Heart right ventricle (tissue), 16 donors: ENCODE measurements around the gene KANSL1. TPM values are rescaled to one million over a fixed set of nuclear protein-coding genes. Genes with fewer than 3 reads are reported as not detected.

Experiments used
- ATAC-seq, 8 donors: fragments of 200-7000 bp; cut with Tn5 transposase; one replicate each; pipeline ENCODE4 v1.9.1; 2020; ENCODE audit warnings: mild to moderate bottlenecking in 8 of 8, moderate library complexity in 8 of 8, moderate number of reproducible peaks in 1 of 8
- DNase-seq, 2 donors: peaks; one replicate each; pipeline ENCODE4 v3.0.0-alpha.2; 2020
- H3K27ac ChIP-seq, 10 donors: fragments of 200-600 bp; sonication (generic) in 2 of 10; one replicate each; pipeline versions ENCODE4 v1.5.0 to v1.8.0; 2020 to 2022; ENCODE audit warnings: mild to moderate bottlenecking in 3 of 10
- H3K27me3 ChIP-seq, 7 donors: fragments of 200-600 bp; one replicate each; pipeline ENCODE4 v1.8.0; 2021 to 2022; ENCODE audit warnings: mild to moderate bottlenecking in 2 of 7
- H3K36me3 ChIP-seq, 9 donors: fragments of 200-600 bp; sonication (generic) in 1 of 9; one replicate each; pipeline versions ENCODE4 v1.5.0 to v1.8.0; 2020 to 2022; ENCODE audit warnings: mild to moderate bottlenecking in 2 of 9
- H3K4me1 ChIP-seq, 9 donors: fragments of 200-600 bp; sonication (generic) in 1 of 9; one replicate each; pipeline versions ENCODE4 v1.5.0 to v1.8.0; 2020 to 2022; ENCODE audit warnings: mild to moderate bottlenecking in 4 of 9
- H3K4me3 ChIP-seq, 10 donors: fragments of 200-600 bp; sonication (generic) in 2 of 10; one replicate each; pipeline versions ENCODE4 v1.5.0 to v1.8.0; 2020 to 2022; ENCODE audit warnings: mild to moderate bottlenecking in 7 of 10, moderate library complexity in 2 of 10
- H3K9me3 ChIP-seq, 11 donors: fragments of 200-600 bp in 10 of 11; sonication (generic) in 2 of 11; one replicate each; pipeline versions ENCODE4 v1.5.0 to v1.8.0; 2013 to 2022; ENCODE audit warnings: mild to moderate bottlenecking in 2 of 11, control low read depth in 1 of 11, moderate library complexity in 1 of 11
- WGBS, 2 donors: extraction: QIAGEN DNeasy Blood & Tissue Kit; methylation state at CpG; one replicate each; pipeline ENCODE4 v1.1.7; 2013; ENCODE audit warnings: inconsistent platforms in 1 of 2; 5-methylcytosine and 5-hydroxymethylcytosine counted together
- intact Hi-C, 10 donors: fragments of 100-400 bp; cut with DNase I; formaldehyde crosslinking; loops; one replicate each; pipeline versions ENCODE4 v1.11.1 to v1.14.2; 2022
- polyA plus RNA-seq, 2 donors: library from polyadenylated mRNA; stranded (reverse); fragments of 200-250 nt; gene quantifications; one replicate each; pipeline ENCODE4 v1.2.3, GENCODE V29; 2013
- total RNA-seq, 10 donors: library from RNA; stranded (reverse); fragmentation: NEBNext Ultra II Directional in 3 of 10; extraction: Animal tissue kit (Norgen Biotek cat#: 25700) in 3 of 10; gene quantifications; one replicate each; pipeline versions ENCODE4 v1.2.1 to v1.2.4, GENCODE V29; 2021 to 2023
- TF ChIP-seq, protein P1 (sequence below), 9 donors: fragments of 200-600 bp; sonication (generic) in 2 of 9; IDR thresholded peaks; one replicate each; pipeline versions ENCODE4 v1.5.0 to v1.8.0; 2021 to 2022; ENCODE audit warnings: antibody characterized with exemption in 9 of 9, mild to moderate bottlenecking in 5 of 9, moderate library complexity in 1 of 9
- donor health status: Arrhythmogenic right ventricular cardiomyopathy.
- donor health status: ischemic (EF 13 %, LVEDD 7.1; RV severe dilation, severe dysfunction).
- donor health status: healthy with polysubstance abuse.
- donor health status: DM: no; HTN: yes; CAD: no.
- donor health status: DM: no; HTN: no; CAD: no.
- donor health status: ischemic (EF 25% LVEDD 6.9; RV normal size, moderate dysfunction).
- donor health status: ischemic (EF 25% LVEDD 5.7; RV mildly dilated, moderate dysfunction).
- donor health status: healthy.
- donor health status: DM: yes; HTN: yes; CAD: no.
- donor health status: Ischemic cardiomyopathy.
- donor health status: ischemic (EF 35%, LVEDD 5.7; RV mildly dilated, moderate dysfunction).
- donor health status: nonischemic (EF 11% LVEDD 7.7; RV severe dilation, severe dysfunction).
- donor health status: DM: yes; HTN: yes; CAD: no.
- donor health status: PGD.
- donor health status: ischemic (EF 29% LVEDD 5.4; RV normal size, mild dysfunction).
- donor health status: nonischemic (EF 23%, LVEDD 6.1; RV moderate dilation, normal function).

The KANSL1 gene
- total and polyA plus RNA-seq, 12 donors: 8.2 to 52.5 (median 41.1) TPM

DNA sequence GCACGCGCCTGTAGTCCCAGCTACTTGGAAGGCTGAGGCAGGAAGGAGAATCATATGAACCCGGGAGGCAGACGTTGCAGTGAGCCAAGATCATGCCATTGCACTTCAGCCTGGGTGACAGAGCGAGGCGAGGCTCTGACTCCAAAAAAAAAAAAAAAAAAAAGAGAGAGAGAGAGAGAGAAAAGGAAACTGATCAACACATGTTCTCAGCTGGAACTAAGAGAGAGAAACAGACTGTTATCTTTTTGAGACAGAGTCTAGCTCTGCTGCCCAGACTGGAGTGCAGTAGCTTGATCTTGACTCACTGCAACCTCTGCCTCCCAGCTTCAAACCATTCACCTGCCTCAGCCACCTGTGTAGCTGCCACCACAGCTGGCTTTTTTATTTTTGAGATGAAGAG lies 133.7 kb downstream of the KANSL1 start:
- ATAC-seq (peak in 6 of 8 donors; percentile 14 to 53 (median 40)), DNase-seq (no peak)
- H3K27me3 ChIP-seq: no peaks in the 10 kb centered on the region
- WGBS, 2 donors: 50 to 66% methylated on average over 6 of the region's 6 CpGs
- peaks cover 0 to 32% (median 12%) of the 10 kb centered on the region in 9 donors for H3K4me1 ChIP-seq
- intact Hi-C loops: no loop called here
- H3K4me3 ChIP-seq: no peak overlapping the region
- no peaks in the 10 kb centered on the region for H3K9me3 ChIP-seq
- no peak overlapping the region for H3K27ac ChIP-seq
- TF ChIP-seq, protein P1, sequence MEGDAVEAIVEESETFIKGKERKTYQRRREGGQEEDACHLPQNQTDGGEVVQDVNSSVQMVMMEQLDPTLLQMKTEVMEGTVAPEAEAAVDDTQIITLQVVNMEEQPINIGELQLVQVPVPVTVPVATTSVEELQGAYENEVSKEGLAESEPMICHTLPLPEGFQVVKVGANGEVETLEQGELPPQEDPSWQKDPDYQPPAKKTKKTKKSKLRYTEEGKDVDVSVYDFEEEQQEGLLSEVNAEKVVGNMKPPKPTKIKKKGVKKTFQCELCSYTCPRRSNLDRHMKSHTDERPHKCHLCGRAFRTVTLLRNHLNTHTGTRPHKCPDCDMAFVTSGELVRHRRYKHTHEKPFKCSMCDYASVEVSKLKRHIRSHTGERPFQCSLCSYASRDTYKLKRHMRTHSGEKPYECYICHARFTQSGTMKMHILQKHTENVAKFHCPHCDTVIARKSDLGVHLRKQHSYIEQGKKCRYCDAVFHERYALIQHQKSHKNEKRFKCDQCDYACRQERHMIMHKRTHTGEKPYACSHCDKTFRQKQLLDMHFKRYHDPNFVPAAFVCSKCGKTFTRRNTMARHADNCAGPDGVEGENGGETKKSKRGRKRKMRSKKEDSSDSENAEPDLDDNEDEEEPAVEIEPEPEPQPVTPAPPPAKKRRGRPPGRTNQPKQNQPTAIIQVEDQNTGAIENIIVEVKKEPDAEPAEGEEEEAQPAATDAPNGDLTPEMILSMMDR (IDR thresholded peaks at IDR 0.05): no peak
- H3K36me3 ChIP-seq: peaks cover 0 to 75% (median 0%) of the 10 kb centered on the region in 9 donors

DNA sequence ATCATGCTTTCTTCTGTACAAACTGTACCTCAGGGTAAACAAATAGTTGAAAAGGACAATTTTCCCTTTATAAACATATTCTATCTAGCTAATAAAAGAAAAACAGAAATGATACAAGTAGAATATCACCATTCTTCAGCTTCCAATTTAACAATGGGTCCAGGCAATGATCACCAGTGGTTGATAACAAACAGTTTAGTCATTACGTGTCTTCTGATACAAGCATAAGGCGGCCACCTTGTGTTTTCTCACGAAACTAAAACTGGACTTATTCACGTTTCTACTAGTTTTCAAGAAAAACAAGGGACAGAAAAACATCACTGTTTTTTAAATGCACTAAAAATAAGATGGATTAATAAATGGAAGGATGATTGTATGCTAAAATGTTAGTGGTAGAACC lies 135.9 kb downstream of the KANSL1 start:
- Histone ChIP-seq H3K36me3 (peaks cover 0 to 73% (median 0%) of the 10 kb centered on the region in 9 donors), H3K9me3 (no peaks in the 10 kb centered on the region), H3K4me1 (peaks cover 0 to 28% (median 7%) of the 10 kb centered on the region in 9 donors), H3K27ac (no peak overlapping the region), H3K27me3 (no peaks in the 10 kb centered on the region), H3K4me3 (no peak overlapping the region)
- intact Hi-C loops: no loop called here
- TF ChIP-seq, protein P1 (IDR thresholded peaks at IDR 0.05): no peak
- ATAC-seq (no peak), DNase-seq (no peak)
- WGBS, 2 donors: 93 to 94% methylated on average over 4 of the region's 4 CpGs

DNA sequence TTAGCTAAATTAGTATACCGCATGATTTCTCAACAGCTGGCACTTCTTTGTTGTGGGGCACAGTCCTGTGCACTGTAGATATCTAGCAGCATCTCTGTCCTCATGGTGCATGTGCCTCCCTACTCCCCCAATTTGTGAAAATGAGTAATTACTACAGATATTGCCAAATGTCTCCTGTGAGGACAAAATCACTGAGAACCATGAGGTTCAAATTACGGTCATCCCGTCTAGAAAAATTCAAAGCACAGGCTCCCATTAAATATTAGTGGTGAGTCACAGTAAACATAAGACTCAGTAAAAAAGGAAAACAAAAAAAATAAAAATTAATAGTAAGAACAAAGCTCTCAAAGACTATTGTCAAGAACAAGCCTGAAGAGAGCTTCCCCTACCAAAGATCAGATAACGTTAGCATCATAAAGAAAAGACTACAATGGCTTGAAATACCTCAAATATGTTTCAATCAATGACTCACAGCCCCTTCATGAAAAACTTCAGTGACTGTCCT lies 136.4 kb downstream of the KANSL1 start:
- intact Hi-C loops: no loop called here

DNA sequence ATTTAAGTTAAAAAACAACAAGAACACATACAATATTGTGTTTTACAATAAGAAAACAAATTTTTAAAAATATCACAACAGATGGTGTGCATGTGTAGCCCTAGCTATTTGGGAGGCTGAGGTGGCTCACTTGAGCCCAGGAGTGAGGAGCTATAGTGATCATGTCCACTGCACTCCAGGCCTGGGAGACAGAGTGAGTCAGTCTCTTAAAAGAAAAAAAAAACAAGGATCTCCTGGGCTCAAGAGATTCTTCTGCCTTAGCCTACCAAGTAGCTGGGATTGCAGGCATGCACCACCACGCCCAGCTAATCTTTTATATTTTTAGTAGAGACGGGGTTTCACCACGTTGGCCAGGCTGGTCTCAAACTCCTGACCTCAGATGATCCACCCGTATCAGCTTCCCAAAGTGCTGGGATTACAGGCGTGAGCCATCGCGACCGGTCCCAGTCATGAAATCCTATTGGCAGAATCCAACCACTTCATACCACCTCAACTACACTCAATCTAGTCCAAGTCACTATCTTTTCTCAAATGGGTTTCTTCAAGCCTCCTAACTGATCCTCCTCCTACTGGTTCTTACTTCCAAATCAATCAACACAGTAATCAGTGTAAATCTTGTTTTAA lies 139.2 kb downstream of the KANSL1 start:
- WGBS, 2 donors: 69 to 82% methylated on average over 8 of the region's 8 CpGs
- intact Hi-C loops: no loop called here
- H3K27me3 ChIP-seq: no peaks in the 10 kb centered on the region
- TF ChIP-seq, protein P1 (IDR thresholded peaks at IDR 0.05): no peak
- no peaks in the 10 kb centered on the region for H3K9me3 ChIP-seq
- DNase-seq (no peak), ATAC-seq (no peak)
- H3K27ac ChIP-seq: no peak overlapping the region
- peaks cover 0 to 20% (median 6%) of the 10 kb centered on the region in 9 donors for H3K4me1 ChIP-seq
- peaks cover 0 to 72% (median 21%) of the 10 kb centered on the region in 9 donors for H3K36me3 ChIP-seq
- no peak overlapping the region for H3K4me3 ChIP-seq

More for the DNA sequence above, 136.4 kb downstream of the KANSL1 start:
- no peaks in the 10 kb centered on the region for H3K27me3 ChIP-seq
- H3K9me3 ChIP-seq: no peaks in the 10 kb centered on the region
- DNase-seq (no peak), ATAC-seq (peak in 2 of 8 donors; percentile 24 to 61)
- H3K36me3 ChIP-seq: peaks cover 0 to 74% (median 0%) of the 10 kb centered on the region in 9 donors
- H3K4me3 ChIP-seq: no peak overlapping the region
- TF ChIP-seq, protein P1 (IDR thresholded peaks at IDR 0.05): no peak
- 73 to 88% methylated on average over 4 of the region's 4 CpGs for WGBS, 2 donors
- H3K27ac ChIP-seq: no peak overlapping the region
- H3K4me1 ChIP-seq: peaks cover 0 to 28% (median 7%) of the 10 kb centered on the region in 9 donors
